Endothelial cell of umbilical vein (primary cell): ENCODE data around the gene HOMER1. TPM values are rescaled to one million over a fixed set of nuclear protein-coding genes. Genes with fewer than 3 reads are reported as not detected.

ENCODE experiments used
- BruUV-seq: library from RNA; stranded (reverse); fragments of 400-500 nt; replicated peaks from 2 replicates; lab custom pipeline; 2021; lab: Mats Ljungman, UMichigan
- CTCF ChIA-PET: fragments of 300-600, 350-600 bp; sonication (Branson Sonifier 250); formaldehyde crosslinking; loops from one replicate; lab custom pipeline; 2021; ENCODE audit warnings: antibody characterized with exemption, inconsistent platforms; lab: Charles Lee
- POLR2A ChIA-PET: fragments of 300-600, 350-600 bp; sonication (Branson Sonifier 250); formaldehyde crosslinking; loops from one replicate; lab custom pipeline; 2021; ENCODE audit warnings: antibody characterized with exemption, inconsistent platforms; lab: Charles Lee
- DNase-seq: peaks from one replicate; pipeline ENCODE4 v3.0.0-alpha.2; 2011; ENCODE audit warnings: low read depth, low spot score
- FAIRE-seq: peaks from 2 replicates; lab custom pipeline; 2011; peaks lifted over from hg19 to GRCh38; lab: Jason Lieb, UNC
- H2AFZ ChIP-seq: 2 replicates; pipeline ENCODE4 v1.6.0; 2012; ENCODE audit warnings: low read depth, low read length, control low read depth, inconsistent platforms
- H3K27ac ChIP-seq: 2 replicates; pipeline ENCODE4 v1.5.1; 2011; ENCODE audit warnings: low read depth, mild to moderate bottlenecking, control low read depth, low read length, moderate library complexity; ENCODE audit not compliant: insufficient read depth
- H3K27me3 ChIP-seq, 2 experiments: 2 replicates each; pipeline versions ENCODE4 v1.6.0 to v1.6.1; 2011; ENCODE audit warnings: low read length in 2 of 2, mixed read lengths in 1 of 2; ENCODE audit not compliant: control insufficient read depth in 2 of 2, insufficient read depth in 2 of 2
- H3K36me3 ChIP-seq, 2 experiments: 2 replicates in 1 of 2; 3 replicates in 1 of 2; pipeline ENCODE4 v1.5.1; 2011; ENCODE audit warnings: low read length in 2 of 2, mild to moderate bottlenecking in 1 of 2, moderate library complexity in 1 of 2; ENCODE audit not compliant: control insufficient read depth in 2 of 2, insufficient read depth in 2 of 2; ENCODE audit errors: extremely low read depth in 1 of 2
- H3K4me1 ChIP-seq: 3 replicates; pipeline ENCODE4 v1.5.1; 2011; ENCODE audit warnings: mild to moderate bottlenecking, low read length; ENCODE audit not compliant: control insufficient read depth, insufficient read depth; ENCODE audit errors: extremely low read depth
- H3K4me2 ChIP-seq: 2 replicates; pipeline ENCODE4 v1.6.1; 2011; ENCODE audit warnings: low read length, control low read depth, mixed read lengths; ENCODE audit not compliant: insufficient read depth
- H3K4me3 ChIP-seq, 3 experiments: fragments of 200-600 bp in 1 of 3; sonication (generic), shearing (Covaris generic) in 1 of 3; replicated peaks in 1 of 3; 2 replicates each; pipeline ENCODE4 v1.5.1; 2011 to 2016; ENCODE audit warnings: control low read depth in 3 of 3, low read length in 3 of 3, mild to moderate bottlenecking in 2 of 3, inconsistent platforms in 1 of 3, low read depth in 1 of 3, moderate library complexity in 1 of 3; ENCODE audit not compliant: insufficient read depth in 1 of 3
- H3K79me2 ChIP-seq: 2 replicates; pipeline ENCODE4 v1.6.0; 2012; ENCODE audit warnings: low read length, inconsistent platforms; ENCODE audit not compliant: control insufficient read depth, insufficient read depth
- H3K9ac ChIP-seq: replicated peaks from 2 replicates; pipeline ENCODE3; 2011; ENCODE audit warnings: low read length, control low read depth; ENCODE audit not compliant: insufficient read depth; ENCODE audit errors: extremely low read depth
- H3K9me1 ChIP-seq: replicated peaks from 3 replicates; pipeline ENCODE4 v1.6.0; 2011; ENCODE audit warnings: mild to moderate bottlenecking, low read length; ENCODE audit not compliant: control insufficient read depth, insufficient read depth; ENCODE audit errors: extremely low read depth
- H3K9me3 ChIP-seq: replicated peaks from 2 replicates; pipeline ENCODE4 v1.5.1; 2012; ENCODE audit warnings: low read length, inconsistent platforms; ENCODE audit not compliant: control insufficient read depth, insufficient read depth
- H4K20me1 ChIP-seq: replicated peaks from 2 replicates; pipeline ENCODE3; 2011; ENCODE audit warnings: mild to moderate bottlenecking, low read length; ENCODE audit not compliant: control insufficient read depth, insufficient read depth; ENCODE audit errors: extremely low read depth
- CTCF ChIP-seq, 2 donors: IDR thresholded peaks; 1 replicate in 1 of 2; 2 replicates in 1 of 2; pipeline ENCODE4 v1.5.1; 2011; ENCODE audit warnings: low read length in 2 of 2, mild to moderate bottlenecking in 2 of 2, moderate library complexity in 2 of 2, control low read depth in 1 of 2, inconsistent platforms in 1 of 2, low read depth in 1 of 2; ENCODE audit not compliant: insufficient read depth in 1 of 2; ENCODE audit errors: extremely low read depth in 1 of 2
- EZH2 ChIP-seq: IDR thresholded peaks from 2 replicates; pipeline ENCODE4 v1.6.1; 2012; ENCODE audit warnings: borderline replicate concordance, low read depth, mild to moderate bottlenecking, moderate library complexity, low read length, inconsistent platforms; ENCODE audit not compliant: severe bottlenecking
- FOS ChIP-seq: IDR thresholded peaks from 2 replicates; pipeline ENCODE4 v1.6.1; 2011; ENCODE audit warnings: mild to moderate bottlenecking, low read length, moderate library complexity, borderline replicate concordance; ENCODE audit not compliant: insufficient read depth
- GATA2 ChIP-seq: IDR thresholded peaks from 2 replicates; pipeline ENCODE4 v1.7.0; 2011; ENCODE audit warnings: low read depth, mild to moderate bottlenecking, moderate library complexity, mixed read lengths, low read length; ENCODE audit not compliant: insufficient read length, insufficient read depth
- JUN ChIP-seq: IDR thresholded peaks from 2 replicates; pipeline ENCODE4 v1.6.1; 2011; ENCODE audit warnings: borderline replicate concordance, low read depth; ENCODE audit not compliant: insufficient read length, insufficient read depth
- MAX ChIP-seq: IDR thresholded peaks from 2 replicates; pipeline ENCODE4 v1.6.1; 2011; ENCODE audit not compliant: insufficient read depth, insufficient read length
- MYC ChIP-seq: IDR thresholded peaks from one replicate; pipeline ENCODE4 v1.6.1; 2011; ENCODE audit warnings: mild to moderate bottlenecking, low read depth, low read length
- POLR2A ChIP-seq: IDR thresholded peaks from 2 replicates; pipeline ENCODE4 v1.6.1; 2012; ENCODE audit warnings: low read depth, mild to moderate bottlenecking, control low read depth, low read length
- POLR2AphosphoS5 ChIP-seq: IDR thresholded peaks from 2 replicates; pipeline ENCODE4 v1.6.1; 2012; ENCODE audit warnings: low read depth, mild to moderate bottlenecking, control low read depth, low read length, moderate library complexity; ENCODE audit not compliant: insufficient read depth
- dilution Hi-C: fragments of 300-500 bp; cut with MboI; formaldehyde crosslinking; loops from one replicate; pipeline ENCODE4 v1.15.0; 2019; ENCODE audit warnings: low sequenced_read_pairs; ENCODE audit not compliant: extremely low pct_ligation_motif_present
- intact Hi-C: fragments of 100-400 bp; cut with micrococcal nuclease; formaldehyde crosslinking; loops from one replicate; pipeline ENCODE4 v1.10.0; 2022
- polyA plus RNA-seq, 4 experiments: library from polyadenylated mRNA; depleted of rRNA in 3 of 4; stranded (reverse) in 3 of 4; unstranded in 1 of 4; fragments of >200 nt; gene quantifications; 2 replicates each; pipeline versions ENCODE4 v1.2.1 to v1.2.3, GENCODE V29; 2011 to 2012; ENCODE audit warnings: missing spikeins in 1 of 4
- total RNA-seq: library from RNA; stranded (reverse); gene quantifications from 2 replicates; pipeline ENCODE4 v1.2.3, GENCODE V29; 2021

Gene HOMER1
- total and polyA plus RNA-seq, 2 donors (not counting 3 experiments of a cell fraction or from before 2014, with no cell fraction given) = 0.57 to 3.9 TPM

GRCh38 chr5:79510638-79511037, 3.3 kb downstream of the HOMER1 start:
- Histone ChIP-seq H3K27ac (no peak overlapping the region), H3K36me3 (no peaks in the 10 kb centered on the region), H3K27me3 (peaks cover 0 to 2% of the 10 kb centered on the region in 2 experiments), H4K20me1 (no peaks in the 10 kb centered on the region), H2AFZ (no peak overlapping the region), H3K9me3 (no peaks in the 10 kb centered on the region), H3K4me2 (no peak overlapping the region), H3K4me1 (peaks cover 27% of the 10 kb centered on the region), H3K9me1 (no peaks in the 10 kb centered on the region), H3K79me2 (no peaks in the 10 kb centered on the region), H3K9ac (no peak overlapping the region), H3K4me3 (no peak overlapping the region)
- CTCF ChIA-PET = interaction anchor here (1.0 to 1.2 kb wide), 2 partner anchors 45 to 485 kb away, joined by 3 read pairs; no protein-coding TSS in a partner anchor
- POLR2A ChIA-PET = interaction anchor here (0.6 kb wide), 1 partner anchor 21 kb away, joined by 8 read pairs; no protein-coding TSS in a partner anchor
- no peak for DNase-seq
- dilution Hi-C loops (no loop called here), intact Hi-C loops (loop anchor here (5.0 to 10.0 kb wide), 4 partner anchors 273 to 1148 kb away; partner anchors contain the start of genes JMY, SCAMP1, SERINC5 and ZFYVE16)
- no TSS peak for BruUV-seq
- no peak for FAIRE-seq
- no peak for TF ChIP-seq MYC
- no peak for TF ChIP-seq POLR2AphosphoS5
- TF ChIP-seq EZH2 = no peak
- no peak for TF ChIP-seq JUN
- no peak for TF ChIP-seq MAX
- no peak for TF ChIP-seq GATA2
- no peak for TF ChIP-seq FOS
- TF ChIP-seq CTCF (IDR thresholded peaks at IDR 0.05; ENCODE audit: extremely low read depth in 1 of 2, insufficient read depth in 1 of 2, low read depth in 1 of 2, low read length in 2 of 2) = no peak
- TF ChIP-seq POLR2A = no peak
